Activated T-cell treated with anti-CD3 and anti-CD28 coated beads, Interleukin-2, amount 50 U/mL, for 72 hours (primary cell): Measurements from ENCODE around the gene CDKN2AIP. TPM values are rescaled to one million over a fixed set of nuclear protein-coding genes. Genes with fewer than 3 reads are reported as not detected.
"Not testable (repeated sequence)": the region's sequence is repeated elsewhere in the genome, so short reads cannot be mapped to it uniquely, and the experiment has no call there.

Experiments used
- ATAC-seq, 2 donors: fragments of 150-1000 bp; cut with Tn5 transposase; replicated peaks in 1 of 2; 2 replicates each; pipeline ENCODE4 v1.10.0; 2021; ENCODE audit warnings: moderate library complexity in 2 of 2, mild to moderate bottlenecking in 1 of 2
- DNase-seq, 2 donors: peaks; one replicate each; pipeline ENCODE4 v3.0.0; 2021 to 2022; ENCODE audit warnings: mixed read lengths in 1 of 2
- H3K27ac Mint-ChIP-seq: one replicate; pipeline ENCODE4 v1.8.0; 2022; ENCODE audit warnings: mild to moderate bottlenecking, moderate library complexity, mixed read lengths
- H3K27me3 Mint-ChIP-seq: one replicate; pipeline ENCODE4 v1.8.0; 2022; ENCODE audit warnings: low read depth, mixed read lengths
- H3K36me3 Mint-ChIP-seq, 2 donors: one replicate each; pipeline ENCODE4 v1.8.0; 2022; ENCODE audit warnings: mixed read lengths in 2 of 2, mild to moderate bottlenecking in 1 of 2; ENCODE audit not compliant: insufficient read depth in 2 of 2
- H3K4me1 Mint-ChIP-seq: one replicate; pipeline ENCODE4 v1.8.0; 2022; ENCODE audit warnings: low read depth, mixed read lengths
- H3K4me3 Mint-ChIP-seq, 2 donors: one replicate each; pipeline ENCODE4 v1.8.0; 2022; ENCODE audit warnings: mild to moderate bottlenecking in 2 of 2, mixed read lengths in 2 of 2, moderate library complexity in 2 of 2
- H3K9me3 Mint-ChIP-seq, 2 donors: one replicate each; pipeline ENCODE4 v1.8.0; 2022; ENCODE audit warnings: mixed read lengths in 2 of 2
- total RNA-seq, 2 donors: library from RNA; stranded (reverse); gene quantifications; one replicate each; pipeline ENCODE4 v1.2.3, GENCODE V29; 2022

CDKN2AIP gene
- total RNA-seq, 2 donors from 2014 or later = 29.7 to 48.0 TPM

DNA sequence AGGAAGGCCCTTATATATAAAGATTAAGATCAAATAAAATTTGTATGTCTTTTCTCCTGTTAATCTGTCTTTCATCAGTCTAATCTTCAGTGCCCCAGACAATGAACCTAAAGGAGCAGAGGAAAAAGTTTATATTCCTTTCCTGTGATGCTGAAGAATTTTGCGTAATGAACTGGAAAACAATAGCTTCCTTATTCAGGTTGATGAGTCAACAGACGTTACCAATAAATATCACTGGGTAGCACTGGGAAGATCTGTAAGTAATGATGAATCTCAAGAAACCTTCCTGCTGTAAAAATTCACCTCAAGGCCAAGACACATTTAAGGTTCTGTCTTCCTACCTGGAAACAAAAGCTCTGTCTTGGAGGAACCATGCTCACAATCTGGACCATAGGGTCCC lies 25.5 kb downstream of the CDKN2AIP start:
- H3K36me3 Mint-ChIP-seq = no peaks in the 10 kb centered on the region
- no peak overlapping the region for H3K4me3 Mint-ChIP-seq
- no peaks in the 10 kb centered on the region for H3K9me3 Mint-ChIP-seq
- no peaks in the 10 kb centered on the region for H3K27me3 Mint-ChIP-seq
- no peak for ATAC-seq
- peaks cover 7% of the 10 kb centered on the region for H3K4me1 Mint-ChIP-seq
- no peak for DNase-seq
- H3K27ac Mint-ChIP-seq = no peak overlapping the region

DNA sequence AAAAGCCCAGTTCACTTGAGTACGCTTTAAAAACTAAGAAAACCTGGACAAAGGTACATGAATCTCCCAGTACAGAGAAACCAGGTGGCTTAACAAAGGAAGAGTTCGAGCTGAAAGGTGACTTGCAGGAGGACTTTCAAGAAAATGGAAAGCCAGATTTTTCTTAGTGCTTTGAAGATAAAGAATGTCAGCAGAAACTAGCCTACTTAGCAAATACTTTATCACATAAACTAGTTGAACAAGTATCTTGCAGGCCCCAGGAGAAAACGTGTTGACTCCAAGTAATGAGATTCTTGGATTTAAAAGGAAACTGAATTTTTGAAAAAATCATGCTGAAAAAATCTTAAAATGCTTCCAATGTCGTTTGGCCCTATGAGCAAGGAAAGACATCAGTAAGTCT lies 26.4 kb downstream of the CDKN2AIP start:
- Mint-ChIP-seq H3K4me3 (no peak overlapping the region), H3K36me3 (no peaks in the 10 kb centered on the region)

DNA sequence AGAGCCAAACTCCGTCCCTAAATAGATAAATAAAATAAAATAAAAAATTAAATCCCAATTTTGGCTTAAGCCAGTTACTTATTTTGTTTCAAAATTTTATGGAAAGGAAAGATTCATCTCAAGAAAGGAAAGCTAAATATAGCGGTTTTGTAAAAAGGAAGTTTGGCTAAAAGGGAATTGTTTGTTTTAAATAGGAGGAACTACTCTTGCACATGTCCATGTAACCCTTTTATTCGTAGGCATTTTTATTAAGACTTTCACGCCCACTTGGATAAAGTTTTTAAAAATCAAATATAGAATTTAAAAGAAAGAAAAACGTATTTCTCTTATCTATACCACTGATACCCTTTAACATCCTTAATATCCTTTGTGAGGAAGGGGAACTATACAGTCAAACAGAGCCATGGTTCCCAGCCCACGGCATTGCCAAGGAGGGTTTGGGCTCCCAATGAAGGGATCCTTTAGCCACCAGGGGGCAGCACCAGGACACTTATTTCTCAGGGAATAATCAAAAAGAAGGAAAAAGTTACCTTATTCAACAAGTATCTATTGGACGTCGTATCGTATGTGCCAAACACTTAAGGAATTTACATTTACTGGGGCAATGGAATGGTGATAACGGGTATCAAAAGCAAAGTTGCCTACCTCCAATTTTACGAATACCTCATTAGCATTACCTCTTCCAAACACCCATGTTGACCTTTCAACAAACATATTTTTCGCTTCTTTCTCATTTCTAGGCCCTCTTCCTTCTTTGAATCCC lies 27.7 kb downstream of the CDKN2AIP start:
- peak; percentile 83 to 86 for DNase-seq
- Mint-ChIP-seq H3K4me1 (peaks cover 7% of the 10 kb centered on the region), H3K4me3 (no peak overlapping the region), H3K36me3 (no peaks in the 10 kb centered on the region), H3K9me3 (no peaks in the 10 kb centered on the region), H3K27ac (no peak overlapping the region), H3K27me3 (no peaks in the 10 kb centered on the region)
- ATAC-seq = peak; percentile 69 to 78

More for the DNA sequence above, 26.4 kb downstream of the CDKN2AIP start:
- DNase-seq (no peak), ATAC-seq (no peak)
- H3K27ac Mint-ChIP-seq = no peak overlapping the region
- H3K27me3 Mint-ChIP-seq = no peaks in the 10 kb centered on the region
- H3K4me1 Mint-ChIP-seq = peaks cover 7% of the 10 kb centered on the region
- no peaks in the 10 kb centered on the region for H3K9me3 Mint-ChIP-seq

DNA sequence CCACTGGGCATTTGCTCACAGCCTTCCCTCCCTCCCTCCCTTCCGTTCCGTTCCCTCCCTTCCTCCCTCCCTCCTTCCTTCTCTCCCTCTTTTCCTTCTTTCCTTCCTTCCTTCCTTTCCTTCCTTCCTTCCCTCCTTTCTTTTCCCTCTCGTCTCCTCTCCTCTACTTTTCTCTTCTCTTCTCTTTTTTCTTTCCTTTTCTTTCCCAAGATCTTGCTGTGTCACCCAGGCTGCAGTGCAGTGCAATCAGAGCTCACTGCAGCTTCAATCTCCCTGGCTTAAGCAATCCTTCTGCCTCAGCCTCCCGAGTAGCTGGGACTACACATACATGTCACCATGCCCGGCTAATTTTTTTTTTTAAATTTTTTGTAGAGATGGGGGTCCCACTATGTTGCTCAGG lies 33.7 kb downstream of the CDKN2AIP start:
- ATAC-seq = no peak
- no peak for DNase-seq
- Mint-ChIP-seq H3K36me3 (no peaks in the 10 kb centered on the region), H3K4me1 (no peaks in the 10 kb centered on the region), H3K4me3 (no peak overlapping the region), H3K27ac (no peak overlapping the region), H3K9me3 (no peaks in the 10 kb centered on the region), H3K27me3 (no peaks in the 10 kb centered on the region)

DNA sequence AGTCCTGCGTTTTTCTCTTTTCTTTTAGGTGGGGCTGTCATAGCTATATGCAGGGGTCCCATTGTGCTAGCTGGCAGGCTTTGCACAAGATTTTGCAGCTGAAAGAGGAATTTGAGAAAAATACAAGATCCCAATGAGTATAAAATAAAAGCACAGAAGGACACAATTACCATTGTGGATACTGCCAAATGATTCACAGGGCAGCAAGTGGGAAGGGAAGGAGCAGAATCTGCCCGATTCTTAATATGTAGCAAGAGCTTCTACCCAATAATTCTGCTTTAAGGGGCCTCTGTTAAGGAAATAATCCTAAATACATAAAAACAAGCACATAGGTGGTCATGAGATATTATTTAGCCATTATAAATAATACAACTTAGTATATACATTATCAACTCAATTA lies 34.5 kb downstream of the CDKN2AIP start:
- Mint-ChIP-seq H3K27me3 (no peaks in the 10 kb centered on the region), H3K4me3 (no peak overlapping the region)
- ATAC-seq = no peak

DNA sequence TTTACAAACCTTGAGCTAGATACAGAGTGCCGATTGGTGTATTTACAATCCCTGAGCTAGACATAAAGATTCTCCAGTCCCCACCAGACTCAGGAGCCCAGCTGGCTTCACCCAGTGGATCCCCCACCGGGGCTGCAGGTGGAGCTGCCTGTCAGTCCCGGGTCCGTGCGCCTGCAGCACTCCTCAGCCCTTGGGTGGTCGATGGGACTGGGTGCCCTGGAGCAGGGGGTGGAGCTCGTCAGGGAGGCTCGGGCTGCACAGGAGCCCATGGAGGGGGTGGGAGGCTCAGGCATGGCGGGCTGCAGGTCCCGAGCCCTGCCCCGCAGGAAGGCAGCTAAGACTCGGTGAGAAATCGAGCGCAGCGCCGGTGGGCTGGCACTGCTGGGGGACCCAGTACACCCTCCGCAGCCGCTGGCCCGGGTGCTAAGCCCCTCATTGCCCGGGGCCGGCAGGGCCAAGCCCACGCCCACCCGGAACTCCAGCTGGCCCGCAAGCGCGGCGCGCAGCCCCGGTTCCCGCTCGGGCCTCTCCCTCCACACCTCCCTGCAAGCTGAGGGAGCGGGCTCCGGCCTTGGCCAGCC lies 38.2 kb downstream of the CDKN2AIP start:
- not testable (repeated sequence) for H3K27me3 Mint-ChIP-seq, H3K9me3 Mint-ChIP-seq, H3K36me3 Mint-ChIP-seq, ATAC-seq, DNase-seq, H3K4me3 Mint-ChIP-seq, H3K27ac Mint-ChIP-seq, H3K4me1 Mint-ChIP-seq

More for the DNA sequence above, 34.5 kb downstream of the CDKN2AIP start:
- H3K36me3 Mint-ChIP-seq = no peaks in the 10 kb centered on the region
- H3K4me1 Mint-ChIP-seq = no peaks in the 10 kb centered on the region
- no peak overlapping the region for H3K27ac Mint-ChIP-seq
- DNase-seq = no peak
- H3K9me3 Mint-ChIP-seq = no peaks in the 10 kb centered on the region

DNA sequence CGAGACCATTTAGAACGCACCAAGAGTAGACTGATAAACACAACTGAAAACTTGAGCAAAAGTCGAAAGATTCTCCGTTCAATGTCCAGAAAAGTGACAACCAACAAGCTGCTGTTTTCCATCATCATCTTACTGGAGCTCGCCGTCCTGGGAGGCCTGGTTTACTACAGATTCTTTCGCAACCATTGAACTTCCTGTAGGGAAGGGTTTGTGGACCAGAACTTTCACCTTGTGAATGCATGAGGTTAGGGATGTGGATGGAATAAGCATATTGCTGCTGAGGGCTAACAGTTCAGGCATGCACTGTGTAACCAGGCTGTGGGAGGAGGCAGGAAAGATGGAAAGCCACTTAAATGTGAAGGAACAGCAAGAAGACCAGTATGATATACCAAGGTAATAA lies 39.6 kb downstream of the CDKN2AIP start:
- no peaks in the 10 kb centered on the region for H3K27me3 Mint-ChIP-seq
- DNase-seq (no peak), ATAC-seq (no peak)
- no peaks in the 10 kb centered on the region for H3K4me1 Mint-ChIP-seq
- no peaks in the 10 kb centered on the region for H3K36me3 Mint-ChIP-seq
- H3K4me3 Mint-ChIP-seq = no peak overlapping the region
- H3K27ac Mint-ChIP-seq = no peak overlapping the region
- H3K9me3 Mint-ChIP-seq = no peaks in the 10 kb centered on the region

DNA sequence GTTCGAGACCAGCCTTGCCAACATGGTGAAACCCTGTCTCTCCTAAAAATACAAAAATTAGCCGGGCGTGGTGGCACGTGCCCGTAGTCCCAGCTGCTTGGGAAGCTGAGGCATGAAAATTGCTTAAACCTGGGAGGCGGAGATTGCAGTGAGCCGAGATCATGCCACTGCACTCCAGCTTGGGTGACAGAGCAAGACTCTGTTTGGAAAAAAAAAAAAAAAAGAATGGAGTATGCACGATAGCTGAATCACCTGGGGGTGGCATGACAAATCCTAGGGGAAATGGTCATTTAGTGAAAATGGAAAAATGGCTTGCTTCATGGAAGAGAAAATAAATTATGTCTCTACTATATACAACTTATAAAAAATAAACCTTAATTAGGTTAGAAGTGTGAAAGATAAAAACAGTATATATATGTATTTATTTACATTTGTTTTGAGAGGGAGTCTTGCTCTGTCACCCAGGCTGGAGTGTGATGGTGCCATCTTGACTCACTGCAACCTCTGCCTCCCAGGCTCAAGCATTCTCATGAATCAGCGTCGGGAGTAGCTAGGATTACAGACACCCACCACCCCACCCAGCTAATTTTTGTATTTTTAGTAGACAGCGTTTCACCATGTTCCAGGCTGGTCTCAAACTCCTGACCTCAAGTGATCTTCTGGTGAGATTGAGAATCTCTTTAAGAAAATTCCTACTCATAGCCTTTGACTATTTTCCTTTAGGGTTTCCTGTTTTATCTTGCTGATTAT lies 41.1 kb downstream of the CDKN2AIP start:
- H3K9me3 Mint-ChIP-seq = no peaks in the 10 kb centered on the region
- no peak for ATAC-seq
- H3K4me1 Mint-ChIP-seq = no peaks in the 10 kb centered on the region
- H3K27me3 Mint-ChIP-seq = no peaks in the 10 kb centered on the region
- no peak for DNase-seq
- H3K36me3 Mint-ChIP-seq = no peaks in the 10 kb centered on the region
- no peak overlapping the region for H3K27ac Mint-ChIP-seq
- H3K4me3 Mint-ChIP-seq = no peak overlapping the region

DNA sequence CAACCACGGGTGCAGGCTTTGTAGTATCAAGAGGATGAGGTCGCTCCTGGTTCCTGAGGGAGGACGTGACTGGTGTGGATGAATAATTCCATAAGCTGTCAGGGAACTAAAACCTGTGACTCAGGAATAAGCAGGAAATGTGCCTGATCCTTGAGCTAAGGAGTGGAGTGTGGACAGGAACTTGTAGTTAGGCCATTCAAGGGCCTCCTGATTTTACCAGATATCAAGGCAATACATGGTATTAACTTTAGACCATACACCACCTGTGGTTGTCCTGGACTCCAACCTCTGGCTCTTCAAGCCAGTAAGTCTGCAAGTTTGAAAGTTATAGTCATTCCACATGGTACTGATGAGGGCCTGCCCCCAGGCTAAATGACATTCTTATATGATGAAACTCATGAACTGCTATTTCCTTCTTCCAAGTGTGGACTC lies 48.4 kb downstream of the CDKN2AIP start:
- Mint-ChIP-seq H3K27me3 (no peaks in the 10 kb centered on the region), H3K36me3 (peaks cover 3 to 5% of the 10 kb centered on the region in 2 donors), H3K27ac (no peak overlapping the region), H3K4me3 (no peak overlapping the region), H3K4me1 (no peaks in the 10 kb centered on the region), H3K9me3 (peaks cover 0 to 2% of the 10 kb centered on the region in 2 donors)
- no peak for ATAC-seq
- DNase-seq = no peak

DNA sequence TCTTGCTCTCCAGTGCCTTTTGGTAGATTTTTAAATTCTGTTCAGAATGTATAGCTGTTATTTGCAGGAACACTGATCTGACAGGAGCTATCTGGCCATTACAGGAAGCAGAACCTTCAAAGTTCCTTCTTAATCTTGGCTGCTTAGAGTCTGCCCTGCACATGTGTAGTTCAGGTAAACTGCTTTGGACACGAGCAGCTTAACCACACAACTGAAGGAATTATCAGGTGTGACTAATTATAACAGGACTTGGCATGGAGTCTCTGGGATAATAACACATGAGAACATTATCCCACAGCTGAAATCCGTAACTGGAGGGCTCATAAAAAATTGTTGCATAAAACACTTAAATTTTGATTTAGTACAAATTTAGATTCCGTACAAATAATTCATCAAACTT lies 48.8 kb downstream of the CDKN2AIP start:
- Mint-ChIP-seq H3K4me3 (no peak overlapping the region), H3K27ac (no peak overlapping the region), H3K4me1 (no peaks in the 10 kb centered on the region), H3K36me3 (peaks cover 3 to 5% of the 10 kb centered on the region in 2 donors), H3K27me3 (no peaks in the 10 kb centered on the region), H3K9me3 (peaks cover 0 to 2% of the 10 kb centered on the region in 2 donors)
- DNase-seq (no peak), ATAC-seq (no peak)

DNA sequence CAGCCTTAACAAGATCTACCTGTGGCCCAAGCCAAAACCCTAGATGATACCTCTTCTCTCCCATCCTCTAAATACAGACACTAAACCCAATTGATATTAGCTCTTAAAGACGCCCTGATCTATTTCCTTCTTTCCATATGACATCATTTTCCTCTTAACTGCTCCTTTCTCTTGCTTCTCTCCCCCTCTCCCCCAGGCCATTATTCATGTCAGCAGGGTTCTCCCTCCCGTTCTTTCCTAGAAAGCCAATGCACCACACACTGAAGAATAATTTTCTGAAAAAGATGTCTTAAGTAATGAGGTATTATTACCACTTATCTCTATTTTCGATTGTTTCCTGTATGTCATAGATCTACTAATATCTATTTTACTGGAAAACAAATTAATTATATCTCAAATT lies 50.7 kb downstream of the CDKN2AIP start:
- peak overlapping the region; percentile 49 for H3K27ac Mint-ChIP-seq
- peaks cover 9% of the 10 kb centered on the region for H3K4me1 Mint-ChIP-seq
- no peaks in the 10 kb centered on the region for H3K27me3 Mint-ChIP-seq
- H3K36me3 Mint-ChIP-seq = peaks cover 3 to 5% of the 10 kb centered on the region in 2 donors
- ATAC-seq = no peak
- no peak for DNase-seq
- H3K9me3 Mint-ChIP-seq = peaks cover 0 to 2% of the 10 kb centered on the region in 2 donors
- H3K4me3 Mint-ChIP-seq = no peak overlapping the region
